H54 (cell line): Measurements from ENCODE around the gene EZR.
A peak's percentile ranks its signal among the peaks of the same experiment; 100 is the strongest.

Experiments
- DNase-seq: peaks from one replicate; pipeline ENCODE4 v3.0.0; 2011; ENCODE audit warnings: low spot score, mixed read lengths; ENCODE audit not compliant: insufficient read length
- FAIRE-seq: peaks from 3 replicates; lab custom pipeline; 2011; peaks lifted over from hg19 to GRCh38; lab: Jason Lieb, UNC
- POLR2A ChIP-seq: IDR thresholded peaks from 2 replicates; pipeline ENCODE4 v1.6.1; 2011; ENCODE audit warnings: low read depth, mild to moderate bottlenecking, low read length

The EZR gene

DNA sequence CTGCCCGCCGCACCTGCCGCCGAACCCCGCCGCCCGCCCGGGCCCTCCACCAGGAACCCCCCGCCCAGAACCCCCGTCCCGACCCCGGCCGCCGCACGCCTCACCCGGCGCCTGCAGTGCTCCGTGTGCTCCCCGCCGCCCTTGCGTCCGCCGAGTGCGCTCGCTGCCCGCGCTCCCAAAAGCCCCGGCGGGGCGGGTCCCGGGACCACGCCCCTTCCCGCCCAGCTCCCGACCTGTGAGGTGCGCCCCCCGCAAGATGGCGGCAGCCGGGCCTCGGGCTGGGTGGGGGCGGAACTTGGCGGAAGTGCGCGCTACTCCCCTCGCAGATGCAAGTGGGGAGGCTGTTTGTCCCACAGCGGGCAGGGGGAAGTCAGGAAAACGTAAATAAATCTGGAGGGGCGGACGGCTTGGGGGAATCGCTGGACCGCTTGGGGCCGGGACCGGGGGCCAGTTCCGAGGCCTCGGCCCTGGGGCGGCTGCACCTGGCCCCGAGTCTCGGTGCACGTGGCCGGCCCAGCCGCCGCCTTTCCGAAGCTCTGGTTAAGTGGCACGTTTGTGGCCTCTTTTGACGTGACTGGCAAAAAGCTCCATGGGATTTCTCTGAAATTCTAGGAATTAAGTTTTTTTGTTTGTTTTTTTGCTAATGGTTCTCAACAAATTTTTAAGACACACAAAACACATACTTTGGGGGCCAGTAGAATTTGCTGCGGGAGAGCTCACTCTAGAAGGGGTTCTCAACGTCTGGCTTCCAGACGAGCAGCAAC lies at the start of gene EZR:
TSS of gene EZR (minus strand) at position 156 of the 764 bp plus-strand sequence. CDS start 1,275 bp downstream, outside the sequence.
- DNase-seq (peak; percentile 68), FAIRE-seq (no peak)
- peak; percentile 90 for TF ChIP-seq POLR2A

DNA sequence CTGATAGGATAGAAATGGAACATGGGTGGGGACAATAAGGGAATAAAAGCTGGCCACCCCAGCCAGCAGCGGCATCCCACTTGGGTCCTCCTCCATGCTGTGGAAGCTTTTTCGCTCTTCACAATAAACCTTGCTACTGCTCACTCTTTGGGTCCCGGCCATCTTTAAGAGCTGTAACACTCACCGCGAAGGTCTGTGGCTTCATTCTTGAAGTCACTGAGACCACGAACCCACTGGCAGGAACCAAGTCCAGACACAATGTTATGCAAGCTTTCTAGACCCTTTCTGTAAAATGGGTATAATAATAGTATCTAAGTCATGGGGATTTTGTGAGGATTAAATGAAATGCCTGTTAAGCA lies 48.9 kb upstream of the EZR start:
- FAIRE-seq (no peak), DNase-seq (no peak)
- TF ChIP-seq POLR2A: no peak

DNA sequence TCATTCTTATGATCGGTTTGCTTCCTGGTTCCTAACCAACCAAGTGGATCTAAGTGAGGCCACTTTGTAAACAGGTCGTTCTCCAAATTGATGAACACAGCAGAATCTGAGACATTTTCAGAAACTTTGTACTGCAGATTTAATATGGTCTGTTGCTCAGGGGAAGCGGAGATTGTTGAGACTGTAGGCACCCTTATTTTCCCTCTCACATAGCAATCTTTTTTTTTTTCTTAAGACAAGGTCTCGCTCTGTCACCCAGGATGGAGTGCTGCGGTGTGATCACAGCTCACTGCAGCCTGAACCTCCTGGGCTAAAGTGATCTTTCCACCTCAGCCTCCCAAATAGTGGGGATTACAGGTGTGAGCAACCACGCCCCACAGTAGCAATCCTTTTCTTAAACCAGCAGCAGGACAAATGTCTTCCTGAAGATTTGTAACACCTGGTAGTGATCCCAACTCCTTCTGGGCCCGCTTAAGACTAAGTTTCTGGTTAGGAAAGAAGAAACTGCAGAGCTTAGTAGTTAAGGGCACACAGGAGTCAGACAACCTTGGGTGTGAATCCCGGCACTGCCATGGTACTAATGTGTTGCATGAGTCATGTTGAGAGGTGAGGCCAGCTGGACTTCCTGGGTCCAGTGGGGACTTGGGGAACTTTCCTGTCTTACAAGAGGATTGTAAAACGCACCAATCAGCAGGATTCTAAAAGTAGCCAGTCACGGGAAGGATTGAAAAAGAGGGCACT lies 48.4 kb upstream of the EZR start:
- no peak for TF ChIP-seq POLR2A
- FAIRE-seq: no peak
- no peak for DNase-seq

DNA sequence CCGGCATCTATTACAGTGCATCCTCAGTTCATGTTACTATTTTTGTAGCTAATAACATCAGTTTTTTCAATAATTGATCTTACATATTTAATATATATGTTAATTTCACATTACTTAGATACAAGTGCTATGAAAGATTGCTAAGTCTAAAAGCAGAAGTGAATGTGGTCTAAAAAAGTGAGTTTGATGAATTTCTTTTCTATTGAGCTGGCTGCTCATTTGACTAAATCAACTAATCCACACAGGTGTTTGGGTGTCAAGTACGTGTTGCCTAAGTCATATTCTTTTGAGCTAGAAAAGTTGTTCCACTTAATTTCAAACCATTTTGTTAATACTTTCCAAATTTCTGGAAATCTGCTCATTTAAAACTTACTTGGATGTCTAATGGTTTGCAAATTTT lies 46.6 kb upstream of the EZR start:
- FAIRE-seq: no peak
- TF ChIP-seq POLR2A: no peak
- DNase-seq: no peak

DNA sequence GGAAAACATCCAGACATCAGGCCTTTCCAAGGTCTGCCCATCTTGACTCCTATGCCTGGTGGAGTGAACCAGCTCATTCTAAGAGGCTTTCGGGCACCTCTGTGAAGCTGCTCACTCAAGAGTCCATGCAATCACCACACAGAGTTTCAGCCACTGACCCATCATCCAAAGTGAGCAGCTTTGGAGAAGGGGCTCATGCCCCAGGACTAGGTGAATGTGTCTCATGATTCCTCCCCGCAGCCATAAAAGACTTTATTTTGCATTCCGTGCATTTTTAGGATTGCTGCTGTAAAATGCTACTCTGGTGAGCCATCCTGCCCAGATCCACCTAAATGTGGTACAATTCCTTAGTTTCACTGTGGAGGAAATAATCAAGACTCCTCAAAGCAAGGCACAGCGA lies 44.5 kb upstream of the EZR start:
- FAIRE-seq (no peak), DNase-seq (no peak)
- TF ChIP-seq POLR2A: no peak

DNA sequence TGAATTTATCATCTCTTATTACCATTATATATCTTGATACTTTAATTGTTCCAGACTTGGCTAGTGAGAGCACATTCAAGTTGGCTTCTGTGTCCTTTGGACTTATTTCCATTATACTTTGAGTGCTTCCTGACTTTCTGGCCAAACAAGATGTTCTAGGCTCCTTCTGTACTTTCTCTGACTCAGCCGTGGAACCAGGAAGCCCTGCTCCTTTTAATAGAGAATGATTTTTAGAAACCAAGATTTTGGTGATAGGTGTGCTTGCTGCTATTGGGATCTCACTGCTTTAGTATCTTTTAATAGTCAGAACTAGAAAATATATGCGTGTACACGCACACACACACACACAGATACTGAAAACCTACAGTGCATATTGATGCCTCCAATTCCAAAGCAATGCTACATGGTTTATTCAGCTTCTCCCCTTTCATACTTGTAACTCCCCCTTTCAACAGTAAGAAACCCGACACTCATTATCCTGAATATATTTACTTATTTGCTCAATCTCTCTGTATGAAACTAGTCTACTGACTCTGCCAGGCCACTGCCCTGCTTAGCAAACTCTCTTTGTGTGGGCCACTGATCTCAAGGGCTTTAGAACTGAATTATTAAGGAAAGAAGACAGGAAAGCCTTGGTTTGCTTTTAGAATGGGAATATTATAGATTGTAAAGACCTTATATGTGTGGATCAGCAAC lies 42.7 kb upstream of the EZR start:
- no peak for DNase-seq
- no peak for FAIRE-seq

DNA sequence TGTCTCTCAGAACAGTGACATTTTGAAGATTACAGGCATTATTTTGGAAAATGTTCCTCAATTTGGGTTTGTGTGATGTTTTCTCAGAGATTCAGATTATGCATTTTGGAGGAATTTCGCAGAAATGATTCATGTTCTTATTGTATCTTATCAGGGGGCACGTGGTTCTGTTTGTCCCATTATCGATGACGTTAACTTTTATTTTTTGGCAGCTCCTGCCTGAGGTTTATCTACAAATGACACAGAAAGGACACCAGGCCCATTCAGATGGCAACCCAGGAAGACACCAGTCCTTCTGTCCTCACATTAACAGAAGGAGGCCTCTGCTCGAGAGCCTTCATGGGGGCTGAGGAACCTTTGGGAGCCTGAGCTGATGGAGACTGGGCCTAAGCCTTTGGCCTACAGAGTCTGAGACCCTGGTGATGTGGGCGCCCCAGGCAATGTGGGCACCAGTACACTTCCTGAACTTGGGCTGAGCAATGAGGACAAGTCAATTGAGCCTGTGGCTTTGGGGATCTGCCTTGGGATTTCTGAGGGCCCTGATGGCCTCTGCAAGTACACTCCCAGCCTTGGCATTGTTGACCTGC lies 41.2 kb upstream of the EZR start:
- no peak for TF ChIP-seq POLR2A
- FAIRE-seq: no peak
- DNase-seq: no peak

More for the DNA sequence above, 42.7 kb upstream of the EZR start:
- no peak for TF ChIP-seq POLR2A

DNA sequence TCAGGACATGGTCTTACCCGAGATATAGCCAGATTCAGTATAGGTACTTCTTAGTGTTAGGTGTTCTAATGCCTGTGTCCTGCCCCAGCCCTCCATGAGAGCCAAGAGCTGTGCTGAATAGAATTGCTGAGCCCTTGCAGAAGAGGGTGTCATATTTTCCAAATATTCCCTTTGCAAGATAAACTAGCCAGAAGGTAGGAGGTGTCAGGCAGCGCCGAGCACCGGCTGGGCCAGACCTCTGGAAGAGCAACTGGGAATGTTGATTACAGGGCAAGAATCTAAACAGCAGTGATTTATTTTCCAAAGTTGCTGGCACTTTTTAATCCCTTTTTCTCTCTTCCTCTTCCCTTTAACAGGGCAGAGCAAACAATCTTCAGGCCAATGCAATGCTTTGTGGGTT lies 37.1 kb upstream of the EZR start:
- no peak for TF ChIP-seq POLR2A
- FAIRE-seq: no peak
- DNase-seq: no peak

DNA sequence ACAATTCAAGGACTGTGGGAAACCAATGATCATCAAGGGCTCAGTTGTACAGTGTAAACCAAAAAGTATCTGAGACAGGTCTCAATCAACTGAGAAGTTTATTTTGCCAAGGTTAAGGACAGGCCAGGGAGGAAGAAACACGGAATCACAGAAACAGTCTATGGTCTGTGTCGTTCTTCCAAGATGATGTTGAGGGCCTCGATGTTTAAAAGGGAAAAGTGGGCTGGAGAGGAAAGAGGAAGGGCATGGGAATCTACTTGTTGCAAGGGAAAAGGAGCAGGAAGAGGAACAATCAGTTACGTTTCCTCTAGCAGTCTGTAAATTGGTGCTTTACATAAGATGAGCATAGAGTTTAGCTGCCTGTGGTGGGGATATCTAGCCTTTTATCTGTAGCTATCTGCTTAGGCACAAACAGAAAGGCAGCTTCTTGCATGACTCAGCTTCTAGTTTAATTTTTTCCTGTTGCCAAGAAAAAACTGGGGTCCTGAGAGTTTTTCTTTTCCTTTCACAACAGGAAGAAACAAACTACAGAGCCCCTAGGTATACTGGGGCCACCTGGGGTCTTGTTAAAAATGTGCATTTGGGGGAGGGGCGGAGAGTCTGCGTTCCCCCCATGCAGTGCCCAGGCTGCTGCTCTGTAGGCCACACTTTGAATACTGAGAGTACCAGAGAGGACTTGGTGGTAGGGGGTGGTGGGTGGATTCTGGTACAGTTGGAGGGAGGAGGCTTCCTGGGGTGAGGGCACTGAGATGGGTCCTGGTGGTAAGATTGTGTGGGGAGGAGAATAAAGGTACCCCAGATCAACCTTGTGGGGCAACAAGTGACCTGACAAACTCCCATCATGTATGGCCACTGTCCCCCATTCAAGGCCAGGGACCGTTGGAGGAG lies 35.3 kb upstream of the EZR start:
- DNase-seq (no peak), FAIRE-seq (no peak)
- no peak for TF ChIP-seq POLR2A

DNA sequence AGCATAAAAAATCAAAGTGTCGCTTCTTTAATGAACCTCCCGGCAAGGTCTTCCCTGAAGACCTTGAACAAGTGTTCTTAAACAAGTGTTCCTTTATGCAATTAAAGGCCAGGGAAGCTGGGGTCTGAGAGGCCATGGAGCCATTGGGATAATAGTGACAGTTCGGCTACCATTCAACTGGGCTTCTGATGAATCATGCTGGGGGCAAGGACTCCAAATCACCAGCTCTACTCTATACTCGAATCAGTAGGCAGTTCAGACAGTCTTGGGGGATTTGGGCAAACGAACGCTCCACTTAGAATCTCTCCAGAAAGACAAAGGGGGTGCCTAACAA lies 34.7 kb upstream of the EZR start:
- no peak for DNase-seq
- no peak for FAIRE-seq
- no peak for TF ChIP-seq POLR2A

DNA sequence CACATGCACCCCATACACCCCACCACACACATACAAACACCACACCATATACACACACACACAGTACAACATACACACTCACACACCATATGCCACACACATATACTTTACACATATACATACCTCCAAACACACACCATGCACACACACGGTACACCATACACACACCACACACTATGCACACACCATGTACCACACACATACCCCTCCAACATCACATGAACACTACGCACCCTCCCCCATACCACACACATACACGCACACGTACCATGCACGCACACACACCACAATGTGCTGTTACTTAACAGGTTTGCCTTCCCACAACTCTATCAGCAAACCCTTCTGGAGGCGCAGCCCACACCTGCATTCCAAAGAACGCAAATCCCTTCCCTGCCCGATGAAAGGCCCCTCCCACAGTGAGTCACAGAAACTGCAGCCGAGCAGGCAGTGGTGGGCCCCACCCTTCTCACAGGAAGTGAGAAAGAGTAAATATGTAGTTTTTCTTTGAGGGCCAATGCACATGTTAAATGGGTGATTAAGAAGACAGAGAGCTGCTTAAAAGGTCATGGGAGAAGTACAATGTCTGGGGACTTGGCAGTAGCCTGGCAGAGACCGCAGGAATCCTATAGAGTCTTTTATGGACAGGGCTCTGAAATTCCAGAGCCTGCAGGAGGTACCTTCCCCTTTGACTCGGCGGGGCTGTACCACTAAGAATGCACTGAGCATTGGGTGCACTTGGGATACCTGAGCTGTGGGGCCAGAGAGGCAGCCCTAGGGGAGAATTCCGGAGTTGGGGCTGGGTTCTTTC lies 34.1 kb upstream of the EZR start:
- FAIRE-seq: no peak
- DNase-seq: peak; percentile 48
- 0 out of 2 replicates have a peak, but pooled peaks have one; percentile 30 for TF ChIP-seq POLR2A

DNA sequence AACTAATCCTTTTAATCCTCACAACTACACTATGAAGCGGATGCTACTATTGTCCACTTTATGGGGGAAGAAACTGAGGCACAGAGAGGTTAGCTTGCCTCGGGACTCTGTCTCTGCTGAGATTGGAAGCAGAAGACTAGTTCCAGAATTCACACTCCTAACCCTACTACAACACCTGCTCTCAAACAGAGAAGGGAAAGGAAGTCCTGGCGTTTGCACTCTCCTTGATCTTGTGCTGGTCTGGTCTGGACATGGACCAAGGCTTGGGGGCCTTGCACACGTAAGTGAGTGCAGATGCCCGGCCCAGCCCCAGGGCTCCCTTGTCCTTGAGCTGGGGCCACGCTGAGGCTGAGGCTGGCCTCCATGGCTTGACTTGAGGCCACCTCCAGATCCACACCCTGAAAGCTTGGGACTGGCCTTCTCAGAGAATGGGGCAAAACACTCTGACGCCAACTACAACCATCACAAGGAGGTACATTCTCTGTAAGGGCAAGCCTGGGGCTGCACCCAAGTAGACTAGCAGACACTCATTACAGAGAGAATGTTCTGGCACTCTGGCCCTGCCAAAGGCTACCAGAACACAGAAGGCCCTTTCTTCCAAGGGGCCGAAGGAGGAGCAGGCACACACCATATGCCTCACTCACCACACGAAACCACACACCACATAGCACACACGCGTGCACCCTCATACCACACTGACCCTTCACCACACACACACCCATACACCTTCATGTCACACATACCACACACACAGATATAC lies 33.3 kb upstream of the EZR start:
- no peak for TF ChIP-seq POLR2A
- DNase-seq (no peak), FAIRE-seq (no peak)

DNA sequence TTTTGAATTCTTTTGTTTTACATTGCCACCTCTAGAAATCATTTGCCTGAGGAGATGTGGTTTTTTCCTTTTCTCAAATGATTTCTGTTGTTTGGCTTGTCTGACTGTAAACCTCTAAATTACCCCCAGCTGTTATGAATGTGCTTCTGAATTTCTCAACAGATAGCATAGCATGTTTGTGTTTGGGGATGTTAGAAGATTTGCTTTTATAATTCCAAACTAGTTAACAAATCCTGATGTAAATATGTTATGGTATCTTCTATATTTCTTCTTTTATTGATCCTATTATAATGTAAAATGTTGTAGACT lies 31.6 kb upstream of the EZR start:
- no peak for FAIRE-seq
- TF ChIP-seq POLR2A: no peak
- no peak for DNase-seq
